Measurements from ENCODE around the gene PAIP1.

GRCh38 chr5:43581398-43581797, 24.5 kb upstream of the PAIP1 start:
- TF ChIP-seq TAF1 (IDR thresholded peaks at IDR 0.05; ENCODE audit: borderline replicate concordance, low read depth, low read length) = no peak
- TF ChIP-seq POLR2A (IDR thresholded peaks at IDR 0.05; ENCODE audit: low read depth, low read length) = no peak

All from GM12892 (cell line).